ENCODE data around the gene SLC22A12.

The SLC22A12 gene

GRCh38 chr11:64602466-64603070 is 11.5 kb downstream of the SLC22A12 start:
- DNase-seq (ENCODE audit: low read depth in 1 of 2, low spot score in 1 of 2): no peak

- no peak for DNase-seq (ENCODE audit: low read depth in 1 of 2, low spot score in 1 of 2)
Measured at GRCh38 chr11:64603411-64604110, 12.5 kb downstream of the SLC22A12 start.

- no peak for DNase-seq (ENCODE audit: low read depth in 1 of 2, low spot score in 1 of 2)
Measured at GRCh38 chr11:64604458-64605243, 13.6 kb downstream of the SLC22A12 start.

DNA sequence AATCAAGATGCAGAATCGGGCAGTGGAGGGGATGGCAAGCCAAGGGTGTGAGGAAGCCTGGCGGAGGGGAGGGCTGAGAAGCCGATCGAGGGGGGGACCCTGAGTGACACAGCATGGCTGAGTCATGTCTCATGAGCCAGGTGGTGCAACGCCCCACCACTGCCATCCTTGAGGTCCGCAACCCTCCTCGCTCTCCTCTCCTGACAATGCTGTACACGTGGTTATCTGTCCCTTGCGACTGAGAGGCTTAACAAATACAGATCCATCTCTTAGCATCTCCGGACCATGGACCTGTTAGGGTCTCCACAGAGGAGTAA is 14.2 kb downstream of the SLC22A12 start:
- DNase-seq (ENCODE audit: low read depth in 1 of 2, low spot score in 1 of 2): no peak

DNA sequence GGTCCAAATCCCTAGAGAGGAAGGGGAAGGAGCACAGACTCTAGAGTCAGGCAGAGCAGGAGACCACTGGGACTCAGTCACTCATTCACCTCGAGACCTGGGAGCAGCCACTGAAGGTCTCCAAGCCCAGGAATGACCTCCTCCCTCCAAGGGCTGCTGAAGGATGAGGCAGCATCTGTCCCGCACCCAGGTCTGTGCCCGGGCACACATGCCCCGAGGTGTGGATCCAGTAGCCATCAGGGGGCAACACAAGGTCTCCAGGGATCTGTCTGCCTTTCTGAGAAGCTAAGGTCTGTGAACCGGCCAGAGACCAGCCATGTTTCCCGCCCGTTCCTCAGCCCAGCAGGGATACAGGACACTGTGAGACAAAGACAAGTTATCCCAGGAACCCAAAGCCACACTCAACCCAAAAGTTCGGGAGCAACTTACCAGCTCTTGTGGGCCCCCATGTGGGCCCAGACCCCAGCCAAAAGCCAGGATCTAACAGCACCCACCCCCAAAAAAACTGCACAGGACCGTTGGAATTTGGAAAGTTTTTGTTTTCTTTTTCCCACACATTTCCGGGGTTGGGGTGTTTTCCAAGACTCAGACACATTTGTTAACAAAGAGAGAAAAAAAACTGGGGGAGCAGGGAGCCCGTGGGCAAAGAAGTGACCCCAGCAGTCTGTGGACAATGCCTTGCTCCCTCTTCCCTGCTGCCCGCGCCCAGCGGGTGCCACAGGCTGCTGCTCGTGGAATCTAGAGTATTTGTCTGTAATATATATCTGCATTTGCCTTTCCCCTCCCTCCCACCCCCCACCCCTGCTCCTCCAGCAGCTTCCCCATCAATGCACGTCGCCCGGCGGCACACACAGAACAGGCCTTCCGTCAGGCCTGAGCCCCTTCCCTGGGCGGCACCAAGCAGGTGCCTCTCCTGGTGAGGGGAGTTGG is 14.9 kb downstream of the SLC22A12 start:
- no peak for DNase-seq (ENCODE audit: low read depth in 1 of 2, low spot score in 1 of 2)

DNA sequence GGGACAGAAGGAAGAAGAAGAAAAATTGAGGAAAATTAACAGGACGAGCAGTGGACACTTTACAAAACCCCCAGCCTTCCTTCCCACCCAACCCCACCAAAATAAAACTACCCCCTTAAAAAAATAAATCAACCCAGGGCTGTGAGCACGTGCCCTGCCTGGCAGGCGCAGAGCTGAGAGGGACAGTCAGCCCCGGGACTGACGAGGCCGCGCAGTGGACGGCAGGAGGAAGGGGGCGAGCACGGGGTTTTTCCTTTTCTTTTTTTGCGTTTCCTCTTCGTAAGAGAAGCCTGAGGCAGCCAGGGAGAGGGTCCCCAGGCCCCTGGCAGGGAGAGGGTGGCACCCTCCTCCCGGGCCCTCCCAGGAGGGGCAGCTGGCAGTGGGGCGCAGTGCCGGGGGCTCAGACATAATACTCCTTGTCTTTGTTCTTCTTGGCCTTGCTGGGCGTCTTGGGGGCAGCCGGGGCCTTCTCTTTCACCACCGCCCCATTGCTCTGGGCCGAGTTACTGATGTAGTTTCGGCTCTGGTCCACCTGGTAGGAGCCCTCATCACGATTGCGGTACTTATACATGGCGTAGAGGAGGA is 15.9 kb downstream of the SLC22A12 start:
- no peak for DNase-seq (ENCODE audit: low read depth in 1 of 2, low spot score in 1 of 2)

DNA sequence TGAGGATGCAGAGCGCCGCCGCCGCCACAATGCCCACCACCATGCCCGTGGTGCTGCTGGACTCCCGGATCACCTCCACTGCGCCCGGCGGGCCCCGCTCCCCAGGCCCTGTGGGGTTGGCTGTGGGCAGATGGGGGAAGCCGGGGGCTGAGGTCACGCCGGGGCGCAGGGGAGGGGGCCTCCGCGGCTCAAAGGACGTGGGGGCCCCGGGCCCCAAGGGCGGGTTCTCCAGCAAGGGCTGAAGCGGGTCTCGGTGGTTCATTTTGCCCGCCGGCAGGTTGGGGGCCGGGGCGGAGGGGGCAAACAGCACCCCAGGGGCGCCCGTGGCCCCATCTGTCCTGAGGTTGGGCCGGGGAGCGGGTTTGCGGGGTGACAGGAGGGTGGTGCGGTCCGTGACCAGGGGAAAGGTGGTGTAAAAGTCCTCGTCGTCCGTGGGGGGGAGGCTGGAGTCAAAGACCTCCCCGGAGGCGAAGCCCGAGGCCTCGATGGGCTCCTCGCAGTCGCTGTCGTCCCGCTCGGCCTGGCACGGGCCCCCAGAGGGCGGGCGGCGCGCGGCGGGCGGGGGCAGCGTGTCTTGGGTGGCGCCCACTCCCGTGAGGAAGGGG is 16.5 kb downstream of the SLC22A12 start:
- DNase-seq (ENCODE audit: low read depth in 1 of 2, low spot score in 1 of 2): no peak

DNA sequence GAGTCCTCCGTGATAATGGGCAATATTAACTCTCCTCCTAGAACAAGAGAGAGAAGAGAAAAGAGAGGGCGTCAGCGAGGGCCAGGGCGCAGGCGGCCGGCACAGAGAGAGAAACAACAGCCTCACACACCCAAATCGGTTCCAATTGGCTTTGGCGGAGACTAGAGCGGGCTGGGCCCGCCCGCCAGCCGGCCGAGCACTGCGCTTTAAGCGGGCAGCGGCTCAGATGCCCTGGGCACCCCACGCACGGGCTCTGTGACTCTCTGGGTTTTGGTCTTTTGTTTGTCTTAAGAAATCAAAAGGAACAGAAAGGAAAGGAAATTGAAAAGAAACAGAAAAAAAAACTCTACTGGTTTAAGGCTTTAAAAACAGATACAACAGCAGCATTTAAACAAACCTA is 17.0 kb downstream of the SLC22A12 start:
- no peak for DNase-seq (ENCODE audit: low read depth in 1 of 2, low spot score in 1 of 2)

DNA sequence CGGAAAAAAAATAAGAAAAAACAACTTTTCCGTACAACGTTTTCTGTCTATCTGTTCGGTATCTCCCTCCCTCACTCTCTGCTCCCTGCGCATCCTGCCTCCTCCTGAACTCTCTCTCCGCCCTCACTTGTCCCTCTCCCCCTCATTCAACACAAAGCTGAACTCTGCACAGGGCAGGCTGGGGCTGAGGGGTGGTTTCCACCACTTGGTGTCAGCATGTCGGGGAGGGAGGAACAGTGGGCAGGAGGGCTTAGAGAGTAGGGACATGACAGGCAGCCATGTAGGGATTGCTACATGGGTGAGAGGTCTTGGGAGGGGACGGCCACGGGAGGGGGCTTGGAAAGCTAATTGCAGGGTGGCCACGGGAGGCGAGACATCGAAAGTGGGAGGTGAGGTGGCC is 17.6 kb downstream of the SLC22A12 start:
- no peak for DNase-seq (ENCODE audit: low read depth in 1 of 2, low spot score in 1 of 2)

DNA sequence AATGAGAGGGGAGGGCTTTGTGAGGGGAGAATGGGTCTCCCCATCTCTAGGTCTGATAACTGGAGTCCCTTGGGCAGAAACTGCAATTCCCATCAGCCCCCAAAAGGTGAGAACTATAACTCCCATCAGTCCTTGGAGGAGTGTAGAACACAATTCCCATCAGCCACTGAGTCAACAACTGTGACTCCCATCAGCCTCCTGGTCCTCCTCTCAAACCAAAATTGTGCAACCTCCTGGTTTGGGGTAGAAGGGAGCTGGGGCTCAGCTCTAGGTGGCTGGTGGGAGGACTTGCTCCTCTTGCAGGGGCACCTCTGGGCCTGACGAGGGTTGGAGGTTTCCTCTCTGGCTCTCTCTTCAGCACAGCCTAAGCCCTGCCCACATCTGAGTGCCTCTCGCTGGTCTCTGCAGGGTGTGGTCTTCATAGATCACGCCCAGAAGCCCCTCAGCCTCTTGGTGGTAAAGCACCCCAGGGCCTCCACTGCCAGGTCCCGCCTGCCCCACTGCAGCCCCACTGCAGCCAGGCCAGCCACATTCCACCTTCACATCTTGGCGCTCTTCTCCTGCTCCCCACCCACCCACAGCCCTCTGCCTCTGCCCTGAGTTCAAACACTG is 18.5 kb downstream of the SLC22A12 start:
- DNase-seq (ENCODE audit: low read depth in 1 of 2, low spot score in 1 of 2): no peak

DNA sequence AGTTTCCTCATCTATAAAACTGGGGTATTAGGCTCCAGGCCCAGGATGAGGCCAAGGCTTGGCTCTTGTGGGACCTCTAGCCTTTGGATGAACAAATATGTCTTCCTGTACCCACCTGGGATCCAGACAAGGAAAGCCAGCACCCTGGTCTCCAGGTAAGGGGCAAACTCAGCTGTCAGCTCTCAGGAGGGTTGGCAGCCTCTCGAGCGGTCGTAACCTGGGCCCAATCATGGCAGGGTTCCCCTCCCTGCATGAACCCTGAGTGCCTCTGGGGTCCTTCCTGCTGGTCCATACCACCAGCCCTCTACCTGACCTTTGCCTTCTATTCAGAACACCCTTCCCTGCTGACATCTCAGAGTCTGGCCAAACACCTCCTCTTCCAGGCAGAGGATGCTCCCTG is 19.6 kb downstream of the SLC22A12 start:
- no peak for DNase-seq (ENCODE audit: low read depth in 1 of 2, low spot score in 1 of 2)

DNA sequence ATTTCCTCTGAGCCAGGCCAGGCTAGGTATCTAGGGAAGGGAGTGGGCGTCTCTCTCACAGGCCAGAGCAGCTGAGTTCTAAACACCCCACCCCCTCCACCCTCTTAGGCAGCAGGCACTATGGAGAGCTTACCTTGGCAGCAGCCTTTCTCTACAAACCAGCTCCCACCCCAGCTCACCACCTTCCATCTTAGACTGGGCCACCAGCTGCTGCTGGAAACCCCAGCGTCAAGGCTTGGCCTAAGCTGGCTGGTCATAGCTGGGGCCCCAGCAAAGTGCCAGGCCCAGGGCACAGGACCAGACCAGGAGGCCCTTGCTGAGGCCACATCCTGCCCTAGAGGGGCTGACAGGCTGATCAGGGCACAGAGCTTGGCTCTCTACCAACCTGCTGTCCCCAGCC is 20.2 kb downstream of the SLC22A12 start:
- DNase-seq (ENCODE audit: low read depth in 1 of 2, low spot score in 1 of 2): no peak

DNA sequence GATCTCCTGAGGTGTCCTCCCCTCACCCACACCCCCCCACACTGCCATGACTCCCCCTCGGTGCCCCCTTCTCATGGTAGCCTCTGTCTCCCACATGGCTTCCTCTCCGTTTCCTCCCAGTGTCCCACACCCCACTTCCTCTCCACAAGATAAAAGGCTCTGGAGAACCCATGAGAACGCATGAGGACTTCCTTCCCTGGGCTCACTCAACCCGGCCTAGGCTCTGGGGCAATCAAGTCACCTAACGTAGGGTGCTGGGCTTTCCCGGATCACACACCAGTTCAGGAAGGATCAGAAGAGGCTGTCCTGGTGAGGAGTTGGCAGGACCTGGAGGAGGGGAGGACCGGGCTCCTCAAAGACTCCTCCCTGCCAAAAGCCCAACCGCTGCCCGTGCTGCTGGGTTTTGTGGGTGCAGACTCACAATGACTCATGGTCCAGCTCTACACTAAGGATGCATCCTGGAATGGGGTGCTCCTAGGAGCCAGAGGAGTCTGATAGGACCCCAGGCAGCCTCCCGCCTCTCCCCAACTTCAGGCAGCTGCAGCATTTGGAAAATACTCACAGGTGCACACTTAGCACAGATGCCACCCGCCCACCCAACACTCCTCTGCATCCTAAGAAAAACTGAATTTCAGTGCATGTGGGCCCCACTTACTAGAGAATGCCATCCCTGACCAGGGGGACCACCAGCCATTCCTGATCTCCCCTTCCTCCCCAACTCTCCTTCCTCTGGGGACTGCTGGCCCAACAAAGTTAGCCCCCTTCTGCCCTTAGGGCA is 21.0 kb downstream of the SLC22A12 start:
- DNase-seq (ENCODE audit: low read depth in 1 of 2, low spot score in 1 of 2): no peak

- DNase-seq (ENCODE audit: low read depth in 1 of 2, low spot score in 1 of 2): no peak
Measured at GRCh38 chr11:64613648-64614047, 22.6 kb downstream of the SLC22A12 start.

GRCh38 chr11:64614917-64615316 is 23.9 kb downstream of the SLC22A12 start:
- no peak for DNase-seq (ENCODE audit: low read depth in 1 of 2, low spot score in 1 of 2)

GRCh38 chr11:64616817-64617216 is 25.8 kb downstream of the SLC22A12 start:
- no peak for DNase-seq (ENCODE audit: low read depth in 1 of 2, low spot score in 1 of 2)

DNA sequence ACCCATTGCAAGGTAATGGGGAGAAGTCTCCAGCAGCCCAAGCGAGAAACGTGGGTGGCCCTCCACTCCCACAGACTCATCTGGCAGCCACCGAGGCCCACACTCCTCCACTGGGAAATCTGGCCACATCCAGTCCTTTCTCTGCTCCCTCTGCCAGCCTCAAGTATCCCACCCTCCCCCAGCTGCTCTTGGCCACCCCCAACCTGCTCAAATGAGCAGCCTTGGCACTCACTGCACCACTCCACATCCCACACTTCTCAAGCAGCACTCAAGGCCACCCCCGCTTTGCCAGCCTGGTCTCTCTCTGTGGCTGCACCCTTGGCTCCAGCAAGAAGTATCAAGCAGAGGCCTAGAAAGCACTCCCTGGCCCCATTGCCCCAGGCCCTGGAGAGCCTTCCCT is 28.2 kb downstream of the SLC22A12 start:
- DNase-seq (ENCODE audit: low read depth in 1 of 2, low spot score in 1 of 2): no peak

DNA sequence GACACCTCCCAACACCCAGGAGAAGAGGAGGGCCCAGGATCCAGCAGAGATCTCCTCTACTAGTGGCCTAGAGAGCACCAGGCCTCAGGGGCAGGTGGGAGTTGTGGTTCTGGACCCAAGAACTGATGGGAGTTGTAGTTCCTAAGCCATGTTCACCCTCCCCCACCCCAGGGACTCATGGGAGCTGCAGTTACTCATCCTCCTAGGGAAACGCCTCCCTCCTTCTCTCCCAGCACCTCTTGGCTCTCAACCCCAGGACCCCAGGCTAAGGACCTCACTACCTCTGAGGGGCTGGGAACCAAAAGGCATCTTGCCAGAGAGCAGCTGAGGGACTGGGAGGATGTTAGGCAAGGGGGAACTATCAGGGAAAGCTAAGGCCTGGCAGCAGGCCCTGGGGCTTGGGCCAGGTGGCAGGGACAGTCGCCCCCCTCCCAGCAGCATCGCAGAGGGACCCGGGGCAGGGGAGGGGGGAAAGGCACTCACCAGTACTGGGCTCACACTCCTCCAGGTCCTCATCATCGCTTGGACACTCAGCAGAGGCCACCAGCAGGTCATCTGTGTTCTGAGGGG is 28.9 kb downstream of the SLC22A12 start:
- DNase-seq (ENCODE audit: low read depth in 1 of 2, low spot score in 1 of 2): no peak

- no peak for DNase-seq (ENCODE audit: low read depth in 1 of 2, low spot score in 1 of 2)
Measured at GRCh38 chr11:64620381-64620971, 29.5 kb downstream of the SLC22A12 start.
